SKM-1 treated with dmso at 0.1 percent for 144 hours (cell line): ENCODE data around the gene USP43.
"Not testable (repeated sequence)": the region's sequence is repeated elsewhere in the genome, so short reads cannot be mapped to it uniquely, and the experiment has no call there.

Source experiments
- DNase-seq: peaks from one replicate; lab custom pipeline; 2025; ENCODE audit not compliant: unreplicated experiment; lab: John Stamatoyannopoulos, UW

USP43 gene

DNA sequence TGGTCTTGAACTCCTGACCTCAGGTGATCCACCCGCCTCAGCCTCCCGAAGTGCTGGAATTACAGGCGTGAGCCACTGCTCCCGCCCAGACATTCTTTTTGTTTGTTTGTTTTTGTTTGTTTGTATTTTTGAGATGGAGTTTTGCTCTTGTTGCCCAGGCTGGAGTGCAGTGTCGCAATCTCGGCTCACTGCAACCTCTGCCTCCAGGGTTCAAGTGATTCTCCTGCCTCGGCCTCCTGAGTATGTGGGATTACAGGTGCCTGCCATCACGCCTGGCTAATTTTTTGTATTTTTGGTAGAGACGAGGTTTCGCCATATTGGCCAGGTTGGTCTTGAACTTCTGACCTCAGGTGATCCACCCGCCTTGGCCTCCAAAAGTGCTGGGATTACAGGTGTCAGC, 18.2 kb downstream of the USP43 start:
- DNase-seq = not testable (repeated sequence)

DNA sequence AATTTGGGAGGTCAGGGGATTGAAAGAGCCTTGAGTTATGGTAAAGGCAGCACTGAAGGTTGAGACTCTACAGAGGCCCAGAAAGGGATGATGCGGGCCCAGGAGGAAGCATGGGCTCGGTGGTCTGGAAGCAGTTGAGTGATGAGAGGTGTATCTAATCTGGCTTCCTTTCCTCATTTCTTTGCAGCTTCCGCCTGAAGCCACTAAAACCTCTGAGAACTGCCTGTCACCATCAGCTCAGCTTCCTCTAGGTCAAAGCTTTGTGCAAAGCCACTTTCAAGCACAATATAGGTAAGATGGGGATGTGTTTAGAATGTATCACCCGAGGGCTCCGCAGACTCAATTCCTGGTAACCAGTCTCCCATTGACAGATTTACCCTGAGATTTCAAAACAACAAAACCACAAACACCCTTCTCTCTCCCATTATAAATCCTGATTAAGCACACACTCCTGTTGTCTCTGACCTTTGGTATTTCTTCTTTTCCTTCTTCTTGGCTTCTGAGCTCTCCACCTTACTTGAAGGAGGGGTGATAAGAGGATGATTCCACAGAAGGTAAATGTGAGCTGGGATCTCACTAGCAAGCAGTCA, 21.2 kb downstream of the USP43 start:
- DNase-seq = peak; percentile 3

DNA sequence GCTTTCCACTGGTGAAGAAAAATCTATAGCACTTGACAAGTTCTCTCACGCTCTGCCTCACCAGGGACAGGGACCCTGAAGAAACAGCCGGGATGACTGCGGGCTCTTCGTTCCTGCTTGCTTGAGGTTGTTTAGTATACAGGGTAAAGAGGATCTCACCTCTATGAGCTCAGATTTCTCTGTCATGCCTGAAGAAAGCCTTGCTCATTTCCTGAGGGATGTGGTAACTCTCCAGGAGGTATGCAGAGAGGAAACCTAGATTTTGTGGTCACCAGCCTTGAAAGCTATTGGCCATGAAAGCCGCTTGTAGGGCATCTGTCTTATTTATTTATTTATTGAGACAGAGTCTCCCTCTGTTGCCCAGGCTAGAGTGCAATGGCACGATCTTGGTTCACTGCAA, 23.2 kb downstream of the USP43 start:
- DNase-seq = no peak

DNA sequence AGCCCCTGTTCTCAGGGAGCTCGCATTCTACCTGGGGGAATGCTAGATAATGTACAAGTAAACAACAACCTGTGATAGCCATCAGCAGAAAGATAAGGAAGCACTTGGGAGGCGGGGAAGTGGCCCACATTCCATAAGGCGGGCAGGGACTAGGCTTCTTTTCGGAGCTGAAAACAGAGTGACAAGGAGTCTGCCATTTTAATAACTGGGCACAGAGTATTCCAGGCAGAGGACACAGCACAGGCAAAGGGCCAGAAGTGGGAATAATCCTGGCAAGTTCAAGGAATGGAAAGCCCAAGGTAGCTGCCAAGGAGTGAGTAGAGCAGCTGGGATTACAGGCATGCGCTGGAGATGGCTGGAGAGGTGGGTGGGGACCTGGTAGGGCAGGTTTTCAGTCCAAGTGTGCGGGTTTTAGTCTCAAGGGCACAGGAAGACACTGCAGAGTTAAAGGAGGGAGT, 24.3 kb downstream of the USP43 start:
- DNase-seq = no peak

DNA sequence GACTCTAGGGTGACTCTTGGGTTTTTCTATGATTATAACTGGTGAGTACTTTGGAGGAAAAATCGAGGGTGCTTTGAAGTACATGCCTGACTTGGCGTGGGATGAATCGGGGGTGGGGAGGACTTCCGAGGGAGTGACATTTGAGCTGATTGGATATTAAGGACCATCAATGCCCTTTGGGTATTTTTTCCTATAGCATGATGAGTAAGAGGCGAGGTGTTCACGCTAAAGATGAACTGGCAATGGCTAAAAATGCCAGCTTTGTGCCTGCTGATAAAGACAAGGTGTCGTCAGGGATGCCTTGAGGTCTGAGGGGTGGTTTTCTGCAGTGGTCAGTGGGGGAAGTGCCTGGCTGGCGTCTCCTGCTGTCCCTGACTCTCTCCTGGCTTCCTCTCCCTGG, 25.3 kb downstream of the USP43 start:
- DNase-seq = no peak

DNA sequence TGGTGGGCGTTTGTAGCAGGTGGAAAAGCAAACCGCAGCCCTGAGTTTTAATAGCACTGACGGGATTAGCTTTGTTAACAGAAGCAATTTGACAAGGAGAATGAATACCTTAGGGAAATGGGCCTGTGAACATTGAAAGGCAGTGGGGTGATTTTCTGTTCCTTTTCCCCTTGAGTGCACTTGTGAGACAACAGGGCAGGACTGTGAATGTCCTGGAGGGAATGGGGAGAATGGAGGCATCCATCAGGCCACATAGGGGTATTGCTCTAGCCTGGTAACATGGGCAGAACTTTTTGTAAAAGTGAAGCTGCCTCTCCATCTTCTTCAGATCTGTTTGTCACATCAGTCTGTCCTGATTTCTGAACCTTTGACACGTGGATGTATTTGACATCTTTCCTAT, 26.2 kb downstream of the USP43 start:
- DNase-seq = no peak

DNA sequence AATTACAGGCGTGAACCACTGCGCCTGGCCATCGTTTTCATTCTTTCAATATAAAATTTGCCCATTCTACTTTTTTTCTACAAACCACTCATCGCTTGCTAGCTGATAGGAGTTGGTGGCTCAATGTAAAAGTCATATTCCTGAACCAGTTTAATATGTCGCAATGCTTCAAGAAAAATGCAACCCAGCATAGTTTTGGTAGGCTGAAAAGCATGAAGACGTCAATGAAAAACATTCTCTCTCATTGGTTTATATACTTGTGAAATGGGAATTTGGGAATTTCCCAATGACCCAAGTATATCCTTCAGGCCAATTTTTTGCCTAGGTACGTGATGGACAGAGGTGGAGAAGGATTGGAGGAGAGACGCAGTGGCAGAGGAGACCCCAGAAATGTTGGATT, 26.9 kb downstream of the USP43 start:
- DNase-seq = no peak

DNA sequence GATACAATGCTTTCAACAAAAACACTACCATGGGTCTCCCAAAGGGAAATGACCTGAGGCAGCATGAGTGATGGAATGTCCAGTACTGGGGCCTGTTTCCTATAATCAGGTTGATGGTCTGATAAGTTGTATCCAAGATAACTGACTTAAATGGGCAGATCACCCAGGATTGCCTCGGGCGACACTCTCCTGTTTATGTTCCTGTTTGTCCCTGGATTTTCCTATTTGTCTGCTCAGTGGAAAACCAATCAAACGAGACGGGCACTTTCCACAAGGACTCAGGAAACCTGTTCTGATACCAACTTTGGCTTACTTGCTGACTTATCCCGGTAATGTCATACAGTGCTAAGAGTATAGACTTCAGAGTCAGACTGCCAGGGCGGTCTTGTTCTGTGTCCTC, 27.4 kb downstream of the USP43 start:
- no peak for DNase-seq

DNA sequence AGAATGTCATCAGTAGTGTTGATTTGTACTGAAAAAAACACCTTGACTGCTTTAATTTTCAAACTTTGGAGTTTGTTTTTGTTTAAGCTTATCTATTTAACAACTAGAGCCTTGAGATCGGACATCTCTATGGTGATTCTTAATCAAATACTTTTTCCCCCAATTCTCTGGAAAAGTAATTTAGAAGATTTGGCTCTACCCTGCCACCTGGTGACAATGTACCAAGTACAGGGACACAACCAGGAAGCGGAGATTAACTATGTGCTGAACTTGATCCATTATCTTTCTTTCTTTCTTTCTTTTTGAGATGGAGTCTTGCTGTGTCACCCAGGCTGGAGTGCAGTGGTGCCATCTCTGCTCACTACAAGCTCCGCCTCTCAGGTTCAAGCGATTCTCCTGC, 30.8 kb downstream of the USP43 start:
- no peak for DNase-seq

DNA sequence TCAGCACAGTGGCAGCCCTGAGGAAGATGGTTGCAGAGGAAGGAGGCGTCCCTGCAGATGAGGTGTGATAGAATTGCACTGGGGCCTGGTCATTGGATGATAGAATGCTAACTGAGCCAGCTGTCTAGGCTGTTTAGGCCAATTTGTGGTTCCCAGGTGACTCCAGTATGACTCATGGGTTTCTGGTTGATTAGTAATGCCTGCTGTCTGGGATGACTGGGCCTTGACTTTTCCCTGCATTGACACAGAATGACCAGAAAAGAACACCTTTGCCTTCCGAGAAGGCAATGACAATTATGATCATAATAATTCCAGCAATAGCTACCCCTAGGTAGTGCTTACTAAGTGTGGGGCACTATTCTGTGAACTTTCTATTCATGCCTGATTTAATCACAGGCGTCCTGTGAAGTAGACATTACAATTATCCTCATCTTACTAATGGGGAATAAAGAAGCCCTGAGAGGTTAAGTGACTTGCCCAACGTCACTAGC, 31.5 kb downstream of the USP43 start:
- DNase-seq = no peak

DNA sequence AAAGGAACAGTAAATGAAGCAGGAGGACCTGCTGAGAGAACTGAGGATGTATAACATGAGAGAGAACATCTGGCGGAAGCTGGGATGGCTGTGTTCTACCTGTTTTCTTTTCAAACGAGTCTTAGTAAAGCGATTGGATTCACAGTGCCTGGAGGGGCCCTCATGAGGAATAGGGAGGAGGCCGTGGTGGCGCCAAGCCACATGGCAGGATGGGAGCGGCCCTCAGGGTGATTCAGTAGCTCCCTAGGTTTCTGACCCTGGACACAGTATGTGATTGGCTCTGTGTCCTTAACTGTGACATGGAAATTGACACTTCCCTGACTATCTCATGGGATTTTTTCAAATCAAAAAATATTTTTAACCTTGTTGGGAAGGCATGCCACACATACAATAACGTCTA, 32.1 kb downstream of the USP43 start:
- no peak for DNase-seq

DNA sequence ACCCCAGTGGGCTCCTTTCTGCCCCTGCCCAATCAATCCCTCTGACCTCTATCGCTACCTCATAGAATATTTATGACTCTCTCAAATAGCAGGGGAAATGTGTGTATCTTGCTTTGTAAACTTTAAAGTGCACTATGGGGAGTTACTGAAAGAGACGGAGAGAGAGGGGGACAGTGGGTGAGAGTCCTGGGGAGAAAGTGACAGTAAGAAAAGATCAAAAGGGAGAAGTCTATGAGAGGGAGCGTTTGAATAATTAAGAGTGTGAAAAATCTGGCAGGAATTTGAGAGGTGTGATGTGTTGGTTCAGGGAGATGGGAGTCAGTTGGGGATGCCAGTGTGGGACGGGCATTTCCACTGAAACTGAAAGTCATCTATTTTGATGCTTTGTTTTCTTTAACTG, 32.6 kb downstream of the USP43 start:
- DNase-seq = no peak

DNA sequence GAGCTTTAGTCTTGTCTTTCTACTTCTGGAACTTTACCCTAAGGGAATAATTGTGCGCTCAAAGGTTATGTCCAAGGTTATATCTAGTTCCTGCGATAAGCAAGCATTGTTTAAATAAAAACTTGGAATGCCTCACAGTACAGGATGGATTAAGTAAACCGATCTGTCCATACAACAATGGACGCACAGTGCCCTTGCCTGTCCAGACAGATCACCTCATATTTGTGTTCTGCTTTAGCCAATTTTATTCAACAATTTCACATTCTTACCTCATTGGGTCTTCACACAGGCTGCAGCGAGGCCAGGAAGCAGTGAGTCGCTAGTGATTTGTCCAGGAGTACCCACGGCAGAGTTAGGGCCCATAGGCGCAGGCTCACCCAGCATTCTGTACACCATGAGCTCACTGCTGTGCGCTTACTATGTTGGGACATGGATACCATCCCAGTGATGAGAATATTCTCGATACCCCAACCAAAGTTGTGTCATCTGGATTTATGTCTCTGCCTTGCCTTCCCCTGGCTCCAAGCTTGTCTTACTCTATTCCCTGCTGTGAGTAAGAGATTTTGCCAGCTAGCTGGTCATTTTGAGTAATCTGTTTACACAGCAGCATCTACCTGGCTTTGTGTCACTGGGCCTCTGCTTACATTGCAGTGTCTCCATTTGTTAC, 39.8 kb downstream of the USP43 start:
- no peak for DNase-seq

DNA sequence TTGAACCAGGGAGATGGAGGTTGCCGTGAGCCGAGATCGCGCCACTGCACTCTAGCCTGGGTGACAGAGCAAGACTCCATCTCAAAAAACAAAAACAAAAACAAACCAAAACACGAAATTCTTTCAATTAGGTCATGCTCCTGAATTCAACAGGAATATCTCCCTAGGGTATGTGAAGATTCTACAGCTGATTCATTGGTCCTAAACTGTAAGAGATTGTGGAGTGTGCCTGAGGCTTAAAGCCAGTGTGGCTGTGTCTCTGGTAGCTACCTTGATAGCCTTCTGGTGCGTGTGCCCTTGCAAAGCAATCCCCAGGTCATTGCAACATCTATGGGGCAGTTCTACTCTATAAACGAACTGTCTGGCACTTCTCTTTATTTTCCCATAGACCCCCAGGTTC, 48.4 kb downstream of the USP43 start:
- DNase-seq = no peak

DNA sequence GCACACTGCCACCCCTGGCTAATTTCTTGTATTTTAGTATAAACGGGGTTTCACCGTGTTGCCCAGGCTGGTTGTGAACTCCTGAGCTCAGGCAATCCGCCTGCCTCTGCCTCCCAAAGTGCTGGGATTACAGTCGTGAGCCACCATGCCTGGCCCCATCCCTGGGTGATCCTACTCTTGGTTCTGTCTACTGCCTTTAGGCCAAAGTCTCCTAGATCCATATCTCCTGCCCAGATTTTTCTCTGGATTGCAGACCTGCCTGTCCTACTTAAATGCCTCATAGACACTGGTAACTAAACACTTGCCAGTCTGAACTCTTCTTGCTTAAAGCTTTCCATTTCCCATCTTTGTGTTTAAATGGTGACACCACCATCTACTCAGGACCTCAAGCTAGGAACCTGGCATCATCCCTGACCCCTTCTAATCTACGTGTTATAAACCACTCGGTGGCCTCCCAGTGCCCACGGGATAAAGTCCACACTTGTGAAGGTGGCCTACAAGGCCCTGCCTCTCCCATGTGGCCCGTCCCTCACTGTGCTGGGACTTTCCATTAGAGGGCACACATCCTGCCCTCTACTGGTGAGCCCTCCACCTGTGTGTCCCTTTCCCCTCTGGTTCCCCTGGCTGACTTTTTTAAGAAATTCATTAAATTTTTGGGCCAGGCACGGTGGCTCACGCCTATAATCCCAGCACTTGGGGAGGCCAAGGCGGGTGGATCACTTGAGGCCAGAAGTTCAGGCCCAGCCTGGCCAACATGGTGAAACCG, 51.1 kb downstream of the USP43 start:
- no peak for DNase-seq

DNA sequence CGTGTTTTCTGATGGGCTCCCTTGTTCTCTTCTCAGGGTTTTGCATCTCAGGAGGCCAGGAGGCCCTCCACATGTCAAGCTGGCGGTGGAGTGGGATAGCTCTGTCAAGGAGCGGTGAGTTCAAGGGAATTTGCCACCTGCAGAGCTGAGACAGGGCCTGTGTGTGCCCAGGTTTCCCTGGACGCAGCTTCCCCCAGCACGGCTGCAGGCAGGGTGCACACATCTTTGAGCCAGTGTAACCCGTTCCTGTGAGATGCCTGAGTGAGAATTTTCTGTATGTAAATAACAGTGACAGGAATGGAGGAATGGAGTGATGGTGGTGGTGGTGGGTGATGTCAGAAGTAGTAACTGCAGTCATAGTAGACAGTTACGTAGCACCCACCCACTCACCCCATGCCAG, 54.8 kb downstream of the USP43 start:
- DNase-seq = no peak

DNA sequence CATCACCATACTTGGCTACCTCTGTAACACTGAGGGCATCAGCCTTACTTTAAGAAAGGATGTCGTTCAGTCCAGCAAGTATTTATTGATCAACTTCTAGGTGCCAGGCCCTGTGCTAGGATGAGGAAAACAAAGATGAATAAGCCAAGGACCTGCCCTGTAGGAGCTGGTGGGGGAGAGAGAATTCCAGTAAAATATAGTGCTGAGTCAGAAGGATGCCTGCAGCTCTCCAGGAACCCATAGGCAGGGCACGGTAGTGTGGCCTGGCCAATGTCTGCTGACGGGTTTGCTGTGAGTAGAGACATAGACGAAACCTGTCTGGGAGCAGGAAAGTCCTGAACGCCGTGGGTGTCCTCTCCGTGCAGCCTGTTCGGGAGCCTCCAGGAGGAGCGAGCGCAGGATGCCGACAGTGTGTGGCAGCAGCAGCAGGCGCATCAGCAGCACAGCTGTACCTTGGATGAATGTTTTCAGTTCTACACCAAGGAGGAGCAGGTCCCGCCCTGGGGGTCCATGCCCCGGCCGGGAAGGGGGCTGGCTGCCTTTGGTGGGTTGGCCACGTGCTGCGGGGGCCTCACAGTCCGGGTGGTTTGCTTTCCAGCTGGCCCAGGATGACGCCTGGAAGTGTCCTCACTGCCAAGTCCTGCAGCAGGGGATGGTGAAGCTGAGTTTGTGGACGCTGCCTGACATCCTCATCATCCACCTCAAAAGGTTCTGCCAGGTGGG, 55.6 kb downstream of the USP43 start:
- DNase-seq = no peak

DNA sequence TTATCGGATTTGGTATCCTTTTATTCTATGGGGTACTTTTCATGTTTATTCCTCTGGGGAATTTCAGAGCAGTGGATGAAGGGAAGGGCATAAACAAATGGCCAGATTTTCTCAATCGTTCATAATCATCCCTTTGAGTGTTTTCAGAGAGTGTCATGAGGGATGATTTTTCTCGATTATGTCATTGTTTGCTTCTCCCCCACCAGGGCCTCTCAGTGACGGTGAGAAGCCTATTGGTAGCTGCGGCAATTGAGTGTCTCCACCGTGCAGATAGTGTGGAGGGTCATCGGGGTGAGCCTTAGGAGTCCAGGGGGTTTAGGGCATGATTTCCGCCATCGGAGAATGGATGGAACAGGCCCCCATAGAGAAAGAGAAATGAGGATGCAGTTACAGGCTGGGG, 57.2 kb downstream of the USP43 start:
- DNase-seq = no peak

DNA sequence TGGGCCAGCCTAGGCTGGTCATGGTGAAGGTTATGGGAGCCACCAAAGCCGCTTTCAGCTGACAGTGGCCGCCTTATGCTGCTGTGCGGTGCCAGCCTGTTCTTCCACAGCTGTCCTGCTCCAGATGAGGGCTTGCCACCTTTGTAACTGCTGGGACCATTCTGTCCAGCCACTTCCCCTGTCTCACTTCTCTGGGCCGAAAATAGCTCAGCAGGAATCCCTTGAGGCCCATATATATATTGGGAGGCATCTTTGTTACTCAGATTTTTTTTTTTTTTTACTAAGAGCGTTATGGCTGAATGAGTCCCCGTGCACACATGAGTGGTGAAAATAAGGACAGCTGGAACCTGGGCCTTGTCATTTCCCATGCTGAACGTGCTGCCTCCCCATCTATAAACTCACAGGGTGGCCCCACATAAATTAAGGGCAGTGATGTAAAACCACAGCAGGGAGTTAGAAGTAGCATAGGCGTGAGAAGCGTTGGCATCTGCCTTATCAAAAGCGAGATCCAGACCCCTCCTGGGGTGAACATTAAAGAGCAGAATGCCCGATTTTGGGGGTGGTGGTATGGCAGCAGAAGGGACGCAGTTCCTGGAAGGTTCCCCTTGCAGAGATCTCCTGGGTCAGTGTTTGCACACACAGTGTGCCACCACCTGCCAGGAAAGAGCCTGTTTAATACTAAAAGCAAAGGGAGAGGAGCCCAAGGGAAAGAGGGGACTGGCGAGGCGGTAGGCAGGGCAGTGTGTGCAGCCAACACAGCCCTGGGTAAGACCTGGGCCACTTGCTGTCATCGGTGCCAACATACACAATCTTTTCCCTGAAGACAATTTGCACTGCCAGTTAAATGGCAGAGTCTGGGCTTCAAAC, 57.8 kb downstream of the USP43 start:
- DNase-seq = no peak

DNA sequence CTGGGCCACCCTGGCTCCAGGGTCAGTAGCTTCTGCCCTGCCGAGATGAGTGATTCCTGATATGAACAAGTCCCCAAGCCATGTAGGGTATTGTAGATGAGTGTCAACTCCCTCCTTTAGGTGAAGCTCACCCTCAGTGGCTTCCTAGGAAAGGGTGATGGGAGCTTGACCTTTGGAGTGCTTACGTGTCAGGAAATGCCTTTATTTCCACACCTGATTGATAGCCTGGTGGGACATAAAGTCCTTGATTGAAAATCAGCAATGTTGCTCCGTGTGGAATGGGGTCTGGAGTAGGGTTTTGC, 58.4 kb downstream of the USP43 start:
- DNase-seq = no peak

DNA sequence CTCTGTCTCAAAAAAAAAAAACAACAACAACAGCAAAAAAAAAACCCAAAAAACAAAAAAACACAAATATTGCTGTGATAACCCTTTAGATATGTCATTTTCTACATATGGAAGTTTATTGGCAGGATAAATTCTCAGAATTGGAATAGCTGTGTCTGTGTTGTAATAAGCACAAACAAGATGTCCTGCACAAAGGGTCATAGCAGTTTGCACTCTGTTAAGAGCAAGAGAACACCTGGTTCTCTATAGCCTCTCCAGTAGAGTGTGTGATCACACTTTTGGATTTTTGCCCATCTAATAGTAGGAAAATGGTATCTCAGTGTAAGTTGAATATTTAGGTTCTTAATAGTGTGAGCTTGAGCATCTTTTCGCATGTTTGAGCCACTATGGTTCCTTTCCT, 60.4 kb downstream of the USP43 start:
- DNase-seq = no peak
